B cell (primary cell): ENCODE data around the gene TUBA4B. TPM values are rescaled to one million over a fixed set of nuclear protein-coding genes. Genes with fewer than 3 reads are reported as not detected.

Experiments used
- ATAC-seq: fragments of 200-7000 bp; cut with Tn5 transposase; one replicate; pipeline ENCODE4 v1.10.0; 2021; ENCODE audit warnings: low read depth, mild to moderate bottlenecking, moderate number of reproducible peaks, moderate library complexity
- CTCF ChIA-PET: fragments of 350-600 bp; sonication (Branson Sonifier 250); formaldehyde crosslinking; loops from one replicate; lab custom pipeline; 2021; ENCODE audit warnings: antibody characterized with exemption, inconsistent platforms; lab: Charles Lee
- POLR2A ChIA-PET: fragments of 350-600 bp; sonication (Branson Sonifier 250); formaldehyde crosslinking; loops from one replicate; lab custom pipeline; 2021; ENCODE audit warnings: antibody characterized with exemption; lab: Charles Lee
- DNase-seq: peaks from one replicate; pipeline ENCODE4 v3.0.0; 2013
- H2AFZ ChIP-seq: 2 replicates; pipeline ENCODE4 v1.6.1; 2012; ENCODE audit warnings: mild to moderate bottlenecking, low read depth, low read length; ENCODE audit not compliant: insufficient read depth, poor library complexity, severe bottlenecking
- H3K27ac ChIP-seq, 2 donors: 1 replicate in 1 of 2; 2 replicates in 1 of 2; pipeline ENCODE4 v1.5.1; 2012 to 2013; ENCODE audit warnings: low read length in 2 of 2, mild to moderate bottlenecking in 2 of 2, moderate library complexity in 1 of 2
- H3K27me3 ChIP-seq, 4 experiments: fragments of 200-600 bp in 1 of 4; sonication (generic) in 1 of 4; replicated peaks in 1 of 4; 1 replicate in 2 of 4; 2 replicates in 2 of 4; pipeline versions ENCODE4 v1.6.1 to v1.7.0; 2013 to 2016; ENCODE audit warnings: low read length in 3 of 4, mild to moderate bottlenecking in 2 of 4, mixed read lengths in 1 of 4, moderate library complexity in 1 of 4; ENCODE audit not compliant: insufficient read depth in 4 of 4, control insufficient read depth in 3 of 4; ENCODE audit errors: control extremely low read depth in 1 of 4
- H3K36me3 ChIP-seq, 2 experiments: replicated peaks in 1 of 2; 1 replicate in 1 of 2; 2 replicates in 1 of 2; pipeline versions ENCODE4 v1.6.1 to v1.7.1; 2013; ENCODE audit warnings: low read length in 1 of 2; ENCODE audit not compliant: insufficient read depth in 2 of 2, control insufficient read depth in 1 of 2; ENCODE audit errors: control extremely low read depth in 1 of 2, extremely low read depth in 1 of 2
- H3K4me1 ChIP-seq, 2 donors: fragments of 200-600 bp in 1 of 2; sonication (generic) in 1 of 2; 1 replicate in 1 of 2; 2 replicates in 1 of 2; pipeline versions ENCODE4 v1.5.1 to v1.6.1; 2013 to 2017; ENCODE audit warnings: low read length in 2 of 2; ENCODE audit not compliant: control insufficient read depth in 2 of 2, insufficient read depth in 2 of 2
- H3K4me2 ChIP-seq: replicated peaks from 2 replicates; pipeline ENCODE3; 2012; ENCODE audit warnings: mild to moderate bottlenecking, low read depth, low read length; ENCODE audit not compliant: poor library complexity, severe bottlenecking
- H3K4me3 ChIP-seq, 5 experiments: fragments of 200-600 bp in 1 of 5; sonication (generic) in 1 of 5; 1 replicate in 3 of 5; 2 replicates in 2 of 5; pipeline versions ENCODE4 v1.5.1 to v1.7.0; 2011 to 2016; ENCODE audit warnings: low read length in 4 of 5, mild to moderate bottlenecking in 4 of 5, low read depth in 2 of 5, control low read depth in 1 of 5, moderate library complexity in 1 of 5; ENCODE audit not compliant: insufficient read depth in 1 of 5; ENCODE audit errors: control extremely low read depth in 1 of 5, extremely low read depth in 1 of 5
- H3K79me2 ChIP-seq: fragments of 200-600 bp; sonication (generic); one replicate; pipeline ENCODE4 v1.6.0; 2016; ENCODE audit warnings: low read length; ENCODE audit not compliant: control insufficient read depth, insufficient read depth
- H3K9ac ChIP-seq: fragments of 200-600 bp; sonication (generic); 2 replicates; pipeline ENCODE4 v1.6.1; 2017; ENCODE audit warnings: mild to moderate bottlenecking, low read length, moderate library complexity
- H3K9me3 ChIP-seq, 3 donors: one replicate each; pipeline versions ENCODE4 v1.6.1 to v1.7.1; 2013; ENCODE audit warnings: low read length in 2 of 3; ENCODE audit not compliant: control insufficient read depth in 2 of 3, insufficient read depth in 1 of 3; ENCODE audit errors: control extremely low read depth in 1 of 3
- H4K20me1 ChIP-seq: 2 replicates; pipeline ENCODE4 v1.6.0; 2012; ENCODE audit warnings: mild to moderate bottlenecking, low read length; ENCODE audit not compliant: insufficient read depth, control insufficient read depth, poor library complexity, severe bottlenecking
- H3K27ac Mint-ChIP-seq: one replicate; pipeline ENCODE4 v1.8.0; 2021; ENCODE audit warnings: mixed read lengths
- H3K27me3 Mint-ChIP-seq: one replicate; pipeline ENCODE4 v1.8.0; 2021; ENCODE audit warnings: mixed read lengths
- H3K4me1 Mint-ChIP-seq: one replicate; pipeline ENCODE4 v1.8.0; 2021; ENCODE audit warnings: mixed read lengths
- H3K4me3 Mint-ChIP-seq: one replicate; pipeline ENCODE4 v1.8.0; 2021; ENCODE audit warnings: mixed read lengths
- H3K9me3 Mint-ChIP-seq: one replicate; pipeline ENCODE4 v1.8.0; 2022; ENCODE audit warnings: mixed read lengths; ENCODE audit not compliant: insufficient read depth
- EZH2 ChIP-seq: IDR thresholded peaks from 2 replicates; pipeline ENCODE4 v1.6.1; 2012; ENCODE audit warnings: borderline replicate concordance, low read depth, mild to moderate bottlenecking, moderate library complexity, low read length; ENCODE audit not compliant: insufficient read depth, poor library complexity, severe bottlenecking
- WGBS: methylation state at CpG from one replicate; pipeline ENCODE4 v1.1.5; 2013; ENCODE audit warnings: missing lambda C conversion rate; ENCODE audit not compliant: insufficient coverage; 5-methylcytosine and 5-hydroxymethylcytosine counted together
- intact Hi-C: fragments of 100-400 bp; cut with micrococcal nuclease; formaldehyde crosslinking; loops from one replicate; pipeline ENCODE4 v1.10.0; 2022
- polyA plus RNA-seq: library from polyadenylated mRNA; depleted of rRNA; stranded (reverse); fragments of >200 nt; gene quantifications from 2 replicates; pipeline ENCODE4 v1.2.3, GENCODE V29; 2012
- total RNA-seq, 2 donors: library from RNA; stranded (reverse); fragments of 120-200 nt in 1 of 2; gene quantifications; 1 replicate in 1 of 2; 2 replicates in 1 of 2; pipeline versions ENCODE4 v1.2.3 to v1.2.4, GENCODE V29; 2013 to 2022
- TF ChIP-seq, protein P1 (sequence below): fragments of 200-600 bp; IDR thresholded peaks from one replicate; pipeline ENCODE4 v1.8.0; 2022; ENCODE audit warnings: antibody characterized with exemption, mild to moderate bottlenecking

The TUBA4B gene
- total and polyA plus RNA-seq, 2 donors (not counting 1 experiment from before 2014, with no cell fraction given), result not detected

DNA sequence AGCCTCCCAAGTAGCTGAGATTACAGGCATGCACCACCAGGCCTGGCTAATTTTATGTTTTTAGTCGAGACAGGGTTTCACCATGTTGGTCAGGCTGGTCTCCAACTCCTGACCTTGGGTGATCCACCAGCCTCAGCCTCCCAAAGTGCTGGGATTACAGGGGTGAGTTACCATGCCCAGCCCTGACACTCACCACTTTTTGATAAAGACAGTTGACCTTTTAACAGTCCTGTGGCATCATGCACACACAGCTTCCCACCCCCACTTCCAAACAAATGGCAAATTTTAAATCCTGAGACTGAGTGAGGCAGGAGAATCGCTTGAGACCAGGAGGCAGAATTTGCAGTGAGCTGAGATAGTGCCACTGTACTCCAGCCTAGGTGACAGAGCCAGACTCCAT is 20.0 kb downstream of the TUBA4B start:
- no peaks in the 10 kb centered on the region for H3K9me3 ChIP-seq
- H3K4me2 ChIP-seq, result no peak overlapping the region
- Mint-ChIP-seq H3K4me3 (no peak overlapping the region), H3K4me1 (peaks cover 24% of the 10 kb centered on the region), H3K27ac (no peak overlapping the region), H3K9me3 (no peaks in the 10 kb centered on the region), H3K27me3 (no peaks in the 10 kb centered on the region)
- peaks cover 44% of the 10 kb centered on the region for H3K79me2 ChIP-seq
- TF ChIP-seq, protein P1, sequence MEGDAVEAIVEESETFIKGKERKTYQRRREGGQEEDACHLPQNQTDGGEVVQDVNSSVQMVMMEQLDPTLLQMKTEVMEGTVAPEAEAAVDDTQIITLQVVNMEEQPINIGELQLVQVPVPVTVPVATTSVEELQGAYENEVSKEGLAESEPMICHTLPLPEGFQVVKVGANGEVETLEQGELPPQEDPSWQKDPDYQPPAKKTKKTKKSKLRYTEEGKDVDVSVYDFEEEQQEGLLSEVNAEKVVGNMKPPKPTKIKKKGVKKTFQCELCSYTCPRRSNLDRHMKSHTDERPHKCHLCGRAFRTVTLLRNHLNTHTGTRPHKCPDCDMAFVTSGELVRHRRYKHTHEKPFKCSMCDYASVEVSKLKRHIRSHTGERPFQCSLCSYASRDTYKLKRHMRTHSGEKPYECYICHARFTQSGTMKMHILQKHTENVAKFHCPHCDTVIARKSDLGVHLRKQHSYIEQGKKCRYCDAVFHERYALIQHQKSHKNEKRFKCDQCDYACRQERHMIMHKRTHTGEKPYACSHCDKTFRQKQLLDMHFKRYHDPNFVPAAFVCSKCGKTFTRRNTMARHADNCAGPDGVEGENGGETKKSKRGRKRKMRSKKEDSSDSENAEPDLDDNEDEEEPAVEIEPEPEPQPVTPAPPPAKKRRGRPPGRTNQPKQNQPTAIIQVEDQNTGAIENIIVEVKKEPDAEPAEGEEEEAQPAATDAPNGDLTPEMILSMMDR, result no peak
- no peak for TF ChIP-seq EZH2
- H3K9ac ChIP-seq, result no peak overlapping the region
- ChIA-PET POLR2A (interaction anchor here (0.7 to 1.0 kb wide), 2 partner anchors 16 to 18 kb away, joined by 3 to 7 read pairs; no protein-coding TSS in a partner anchor), CTCF (interaction anchor here (0.9 to 15.8 kb wide), 2 partner anchors 9 to 20 kb away, joined by 3 to 239 read pairs; no protein-coding TSS in a partner anchor)
- no peaks in the 10 kb centered on the region for H4K20me1 ChIP-seq
- intact Hi-C loops, result loop anchor here (10.0 kb wide), 1 partner anchor 322 kb away; the partner anchor contains the start of gene STK11IP
- H3K4me1 ChIP-seq, result peaks cover 8 to 17% of the 10 kb centered on the region in 2 donors
- 78% methylated on average over 1 of the region's 2 CpGs for WGBS
- no peak overlapping the region for H2AFZ ChIP-seq
- ATAC-seq, result no peak
- H3K27ac ChIP-seq, result no peak overlapping the region
- no peaks in the 10 kb centered on the region for H3K36me3 ChIP-seq
- H3K27me3 ChIP-seq, result no peaks in the 10 kb centered on the region
- DNase-seq, result no peak
- H3K4me3 ChIP-seq, result no peak overlapping the region

DNA sequence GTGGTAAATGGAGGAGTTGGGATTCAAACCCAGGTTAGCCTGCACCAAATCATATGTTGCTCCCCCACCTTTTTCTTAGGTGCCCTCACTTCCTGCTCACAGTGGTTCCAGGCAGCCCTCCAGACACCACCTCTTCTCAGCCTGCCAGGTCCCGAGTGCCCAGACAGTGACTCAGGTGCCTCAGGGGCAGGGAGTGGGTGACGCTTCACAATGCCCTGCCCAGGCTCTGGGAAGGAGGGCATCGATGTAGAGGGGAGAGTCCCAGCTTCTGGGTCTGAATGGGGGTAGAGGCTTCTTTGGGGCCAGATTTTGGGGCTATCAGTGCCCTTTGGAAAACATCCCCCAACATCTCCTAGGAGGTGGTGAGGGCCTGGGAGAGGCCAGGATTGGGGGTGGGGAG is 20.9 kb downstream of the TUBA4B start:
- H3K27ac ChIP-seq, result no peak overlapping the region
- intact Hi-C loops, result loop anchor here (10.0 kb wide), 1 partner anchor 321 kb away; the partner anchor contains the start of gene STK11IP
- peaks cover 44% of the 10 kb centered on the region for H3K79me2 ChIP-seq
- TF ChIP-seq, protein P1, result no peak
- TF ChIP-seq EZH2, result no peak
- no peaks in the 10 kb centered on the region for H3K36me3 ChIP-seq
- no peak overlapping the region for H3K4me3 ChIP-seq
- H2AFZ ChIP-seq, result no peak overlapping the region
- H3K4me1 ChIP-seq, result peaks cover 17 to 26% of the 10 kb centered on the region in 2 donors
- DNase-seq (no peak), ATAC-seq (no peak)
- no peak overlapping the region for H3K9ac ChIP-seq
- CTCF ChIA-PET, result interaction anchor here (0.8 to 15.8 kb wide), 2 partner anchors 20 to 22 kb away, joined by 3 to 239 read pairs; no protein-coding TSS in a partner anchor
- POLR2A ChIA-PET, result interaction anchor here (1.4 kb wide), 1 partner anchor 19 kb away, joined by 5 read pairs; the partner anchor contains the start of gene TUBA4A
- no peak overlapping the region for H3K4me2 ChIP-seq
- H3K9me3 Mint-ChIP-seq, result no peaks in the 10 kb centered on the region
- no peaks in the 10 kb centered on the region for H3K9me3 ChIP-seq
- H4K20me1 ChIP-seq, result no peaks in the 10 kb centered on the region
- H3K27me3 ChIP-seq, result no peaks in the 10 kb centered on the region
- H3K27me3 Mint-ChIP-seq, result no peaks in the 10 kb centered on the region
- H3K27ac Mint-ChIP-seq, result no peak overlapping the region
- no peak overlapping the region for H3K4me3 Mint-ChIP-seq
- WGBS, result 72% methylated on average over 2 of the region's 3 CpGs
- peaks cover 33% of the 10 kb centered on the region for H3K4me1 Mint-ChIP-seq
